Naive B cell (primary cell): ENCODE results near the gene VSTM4. TPM values are rescaled to one million over a fixed set of nuclear protein-coding genes. Genes with fewer than 3 reads are reported as not detected.

Experiments
- ATAC-seq, 2 donors: fragments of 150-1000 bp; cut with Tn5 transposase; 2 replicates each; pipeline ENCODE4 v1.10.0; 2021; ENCODE audit warnings: low read depth in 2 of 2, mild to moderate bottlenecking in 2 of 2, moderate library complexity in 2 of 2
- DNase-seq: peaks from one replicate; pipeline ENCODE4 v3.0.0; 2022
- H3K27ac Mint-ChIP-seq, 6 donors: one replicate each; pipeline ENCODE4 v1.8.0; 2020 to 2022; ENCODE audit warnings: mild to moderate bottlenecking in 6 of 6, mixed read lengths in 6 of 6, moderate library complexity in 5 of 6, inconsistent platforms in 2 of 6
- H3K27me3 Mint-ChIP-seq, 3 donors: one replicate each; pipeline ENCODE4 v1.8.0; 2021 to 2022; ENCODE audit warnings: mixed read lengths in 3 of 3, mild to moderate bottlenecking in 1 of 3
- H3K36me3 Mint-ChIP-seq, 2 donors: one replicate each; pipeline ENCODE4 v1.8.0; 2020 to 2022; ENCODE audit warnings: mixed read lengths in 2 of 2, inconsistent platforms in 1 of 2, mild to moderate bottlenecking in 1 of 2
- H3K4me1 Mint-ChIP-seq, 3 donors: one replicate each; pipeline ENCODE4 v1.8.0; 2020 to 2022; ENCODE audit warnings: mixed read lengths in 3 of 3, inconsistent platforms in 1 of 3, mild to moderate bottlenecking in 1 of 3, moderate library complexity in 1 of 3
- H3K4me3 Mint-ChIP-seq, 8 donors: one replicate each; pipeline ENCODE4 v1.8.0; 2020 to 2022; ENCODE audit warnings: mild to moderate bottlenecking in 8 of 8, mixed read lengths in 8 of 8, moderate library complexity in 8 of 8, inconsistent platforms in 2 of 8
- H3K9me3 Mint-ChIP-seq, 7 donors: one replicate each; pipeline ENCODE4 v1.8.0; 2020 to 2022; ENCODE audit warnings: mixed read lengths in 7 of 7, mild to moderate bottlenecking in 5 of 7, inconsistent platforms in 2 of 7, moderate library complexity in 1 of 7
- polyA plus RNA-seq, 6 donors: library from polyadenylated mRNA; unstranded; fragments of 300-500 nt; fragmentation: Illumina TruSeq; gene quantifications; one replicate each; pipeline ENCODE4 v1.2.3, GENCODE V29; 2021; ENCODE audit warnings: low read depth in 6 of 6

The VSTM4 gene
- polyA plus RNA-seq, 6 donors from 2014 or later, result 0.04 to 0.17 (median 0.11) TPM; not detected in 3

DNA sequence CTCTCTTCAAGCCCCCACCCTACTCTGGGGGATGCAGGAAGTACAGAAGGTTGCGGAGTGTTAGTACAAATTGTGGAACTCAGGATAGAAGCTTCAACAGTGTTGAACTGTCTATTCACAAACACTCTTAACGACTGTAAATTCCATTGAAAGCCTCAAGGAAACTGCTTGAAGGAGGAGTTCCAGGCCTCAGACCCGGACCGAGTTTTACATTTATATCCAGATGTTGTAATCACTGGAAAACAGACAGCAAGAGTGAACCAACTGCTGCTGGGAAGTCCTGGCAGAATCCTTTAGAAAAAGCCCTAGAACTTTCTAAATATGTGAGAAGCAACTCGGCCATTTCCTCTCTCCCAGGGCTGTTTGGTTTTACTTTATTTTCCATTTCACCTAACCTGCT is 91.6 kb downstream of the VSTM4 start:
- Mint-ChIP-seq H3K9me3 (peaks cover 0 to 17% (median 3%) of the 10 kb centered on the region in 7 donors), H3K27me3 (peaks cover 15 to 20% (median 20%) of the 10 kb centered on the region in 3 donors), H3K4me3 (no peak overlapping the region), H3K4me1 (no peaks in the 10 kb centered on the region), H3K36me3 (peaks cover 5 to 13% of the 10 kb centered on the region in 2 donors), H3K27ac (no peak overlapping the region)
- DNase-seq (no peak), ATAC-seq (no peak)

DNA sequence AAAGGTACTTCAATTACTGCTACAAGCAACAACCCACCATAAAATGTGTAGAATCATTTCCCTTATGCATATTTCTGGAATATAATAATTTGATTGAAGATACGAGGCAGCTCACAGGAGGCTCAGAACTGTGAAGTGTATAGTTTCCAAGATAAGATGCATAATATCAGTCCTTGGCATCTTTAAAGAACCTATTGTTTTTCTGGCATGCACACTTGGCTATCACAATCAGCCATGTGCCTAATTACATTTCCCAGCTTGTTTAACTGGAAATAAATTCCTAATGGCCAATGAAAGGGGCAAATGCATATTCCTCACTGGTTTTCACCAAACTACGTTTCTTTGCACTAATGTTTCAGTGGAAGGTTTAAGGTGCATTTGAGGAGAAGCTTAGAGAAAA is 92.3 kb downstream of the VSTM4 start:
- no peak overlapping the region for H3K27ac Mint-ChIP-seq
- peaks cover 5 to 13% of the 10 kb centered on the region in 2 donors for H3K36me3 Mint-ChIP-seq
- ATAC-seq (no peak), DNase-seq (no peak)
- no peak overlapping the region for H3K4me3 Mint-ChIP-seq
- peaks cover 15 to 22% (median 17%) of the 10 kb centered on the region in 3 donors for H3K27me3 Mint-ChIP-seq
- H3K9me3 Mint-ChIP-seq, result peaks cover 0 to 17% (median 3%) of the 10 kb centered on the region in 7 donors
- no peaks in the 10 kb centered on the region for H3K4me1 Mint-ChIP-seq

DNA sequence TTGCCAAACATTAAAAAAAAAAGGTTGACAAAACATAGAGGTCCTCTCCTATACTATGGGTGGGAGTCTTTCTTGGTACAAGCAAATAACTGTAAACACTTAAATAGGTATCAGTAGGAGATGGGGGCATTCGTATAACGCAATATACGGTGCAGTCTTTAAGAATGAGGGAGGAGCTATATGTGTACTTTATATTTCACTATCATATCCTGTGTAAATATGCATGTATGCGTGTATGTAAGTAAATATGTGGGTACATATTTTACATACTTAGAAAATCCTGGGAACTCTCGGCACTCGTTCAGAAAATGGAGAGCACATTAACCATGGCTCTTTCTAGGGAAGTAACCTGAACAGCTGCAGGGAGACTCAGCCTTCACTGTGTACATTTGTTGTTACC is 93.6 kb downstream of the VSTM4 start:
- Mint-ChIP-seq H3K9me3 (peaks cover 0 to 17% (median 3%) of the 10 kb centered on the region in 7 donors), H3K27ac (no peak overlapping the region), H3K27me3 (peaks cover 8 to 29% (median 29%) of the 10 kb centered on the region in 3 donors), H3K4me1 (no peaks in the 10 kb centered on the region), H3K36me3 (peaks cover 5 to 13% of the 10 kb centered on the region in 2 donors), H3K4me3 (no peak overlapping the region)
- no peak for ATAC-seq
- DNase-seq, result no peak

DNA sequence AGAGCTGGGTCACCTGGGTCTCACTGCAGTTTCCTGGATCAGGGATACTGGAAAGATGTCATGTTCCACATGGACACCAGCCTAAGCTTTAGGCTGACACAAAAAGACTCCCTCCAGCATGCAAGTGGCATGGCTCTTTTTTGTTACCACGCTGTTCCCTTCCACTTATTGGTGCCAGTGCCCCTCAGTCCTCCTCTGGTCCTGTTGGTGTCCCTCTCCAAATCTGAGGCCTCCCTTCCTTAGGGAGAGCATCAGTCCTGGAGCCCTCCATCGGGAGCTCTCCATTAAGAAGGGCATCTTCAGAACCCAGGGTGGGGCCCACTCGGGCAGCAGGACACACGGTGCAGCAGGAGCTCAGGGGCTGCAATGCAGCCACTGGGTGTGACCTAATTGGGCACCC is 99.6 kb downstream of the VSTM4 start:
- no peak for ATAC-seq
- H3K4me3 Mint-ChIP-seq, result no peak overlapping the region
- H3K9me3 Mint-ChIP-seq, result peaks cover 0 to 17% (median 3%) of the 10 kb centered on the region in 7 donors
- peaks cover 9 to 50% (median 47%) of the 10 kb centered on the region in 3 donors for H3K27me3 Mint-ChIP-seq
- peaks cover 5 to 12% of the 10 kb centered on the region in 2 donors for H3K36me3 Mint-ChIP-seq
- no peak for DNase-seq
- H3K4me1 Mint-ChIP-seq, result no peaks in the 10 kb centered on the region
- no peak overlapping the region for H3K27ac Mint-ChIP-seq

DNA sequence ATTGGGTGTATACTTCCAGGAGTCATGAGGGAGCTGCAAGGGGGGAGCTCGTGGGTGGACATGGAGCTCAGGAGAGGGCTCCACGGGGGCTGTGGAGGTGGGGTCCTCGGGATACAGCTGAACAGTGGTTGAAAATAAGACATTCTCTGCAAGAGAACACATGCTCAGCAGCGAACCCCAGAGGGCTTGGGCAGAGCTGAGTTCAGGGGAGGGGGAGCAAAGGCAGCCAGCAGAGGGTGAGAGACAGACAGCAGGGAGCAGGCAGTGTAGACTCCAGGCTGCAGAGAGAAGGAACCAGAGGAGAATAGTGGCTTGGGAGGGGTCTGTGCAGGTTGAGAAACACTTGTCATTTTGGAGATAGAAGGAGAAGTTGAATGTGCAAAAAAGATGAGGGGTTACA is 102.7 kb downstream of the VSTM4 start:
- H3K36me3 Mint-ChIP-seq, result no peaks in the 10 kb centered on the region
- H3K27ac Mint-ChIP-seq, result no peak overlapping the region
- no peaks in the 10 kb centered on the region for H3K4me1 Mint-ChIP-seq
- ATAC-seq (no peak), DNase-seq (no peak)
- no peaks in the 10 kb centered on the region for H3K9me3 Mint-ChIP-seq
- H3K27me3 Mint-ChIP-seq, result peaks cover 6 to 35% (median 29%) of the 10 kb centered on the region in 3 donors
- peak overlapping the region in 1 of 8 donors; percentile 42 for H3K4me3 Mint-ChIP-seq

DNA sequence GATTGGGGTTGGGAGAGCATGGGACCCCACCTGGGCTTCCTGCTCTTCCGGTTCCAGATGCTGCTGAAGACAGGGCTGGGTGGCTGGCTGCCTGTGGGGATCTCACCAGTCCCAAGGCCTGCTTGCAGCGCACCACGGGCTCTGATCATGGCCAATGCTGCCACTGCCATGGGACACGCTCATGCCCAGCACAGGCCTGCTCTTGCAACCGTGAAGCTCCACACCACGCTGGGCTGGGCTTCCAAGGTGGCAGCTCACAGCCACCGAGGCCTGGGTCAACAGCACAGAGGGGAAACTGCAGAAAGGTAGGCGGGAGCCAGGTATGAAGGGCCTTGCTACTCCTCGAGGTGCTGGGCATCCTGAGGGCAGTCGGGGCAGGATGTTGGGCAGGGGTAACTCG is 103.6 kb downstream of the VSTM4 start:
- no peak for ATAC-seq
- H3K4me1 Mint-ChIP-seq, result no peaks in the 10 kb centered on the region
- no peak overlapping the region for H3K27ac Mint-ChIP-seq
- H3K9me3 Mint-ChIP-seq, result peaks cover 0 to 1% (median 0%) of the 10 kb centered on the region in 7 donors
- H3K27me3 Mint-ChIP-seq, result peaks cover 6 to 26% (median 21%) of the 10 kb centered on the region in 3 donors
- no peak for DNase-seq
- no peaks in the 10 kb centered on the region for H3K36me3 Mint-ChIP-seq
- no peak overlapping the region for H3K4me3 Mint-ChIP-seq

DNA sequence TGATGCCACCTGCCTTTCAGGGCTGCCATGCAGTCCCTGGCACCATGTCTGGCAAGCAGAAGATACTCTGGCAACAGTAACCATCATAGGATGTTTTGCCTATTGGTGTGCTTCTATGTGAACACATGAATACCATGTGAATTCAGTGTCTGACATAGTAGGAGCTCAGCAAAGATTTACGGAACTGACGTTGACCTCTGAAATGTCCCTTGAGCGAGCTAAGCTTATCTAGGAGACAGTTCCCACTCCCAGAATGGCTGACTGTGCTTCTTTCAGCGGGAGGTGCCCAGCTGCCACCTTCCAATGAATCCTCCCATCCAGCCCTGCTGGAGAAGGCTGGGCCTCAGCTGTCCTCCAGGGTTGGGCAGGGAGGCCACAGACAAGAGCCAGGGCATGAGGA is 104.5 kb downstream of the VSTM4 start:
- H3K36me3 Mint-ChIP-seq, result no peaks in the 10 kb centered on the region
- ATAC-seq (no peak), DNase-seq (no peak)
- H3K27ac Mint-ChIP-seq, result no peak overlapping the region
- H3K27me3 Mint-ChIP-seq, result peaks cover 6 to 23% (median 18%) of the 10 kb centered on the region in 3 donors
- H3K9me3 Mint-ChIP-seq, result peaks cover 0 to 2% (median 0%) of the 10 kb centered on the region in 7 donors
- H3K4me1 Mint-ChIP-seq, result no peaks in the 10 kb centered on the region
- H3K4me3 Mint-ChIP-seq, result no peak overlapping the region

DNA sequence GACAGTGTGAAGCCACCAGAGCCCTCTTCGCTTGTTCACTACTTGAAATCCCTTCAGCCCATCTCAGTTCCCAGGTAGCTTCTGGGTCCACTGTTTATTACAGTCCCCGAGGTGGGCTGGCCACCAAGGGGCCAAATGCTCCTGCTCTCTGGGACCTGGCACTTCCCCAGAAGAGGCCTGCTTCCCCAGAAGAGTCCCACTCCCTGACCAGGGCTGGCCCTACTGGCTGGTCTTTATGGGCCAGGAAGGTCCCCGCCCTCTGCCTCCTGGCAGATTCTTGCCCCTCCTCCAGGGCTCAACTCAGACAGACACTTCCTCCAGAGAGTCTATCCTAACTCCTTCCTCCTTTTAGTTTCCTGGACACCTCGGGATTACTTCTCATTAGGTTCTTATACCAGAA is 105.0 kb downstream of the VSTM4 start:
- no peaks in the 10 kb centered on the region for H3K4me1 Mint-ChIP-seq
- no peaks in the 10 kb centered on the region for H3K36me3 Mint-ChIP-seq

DNA sequence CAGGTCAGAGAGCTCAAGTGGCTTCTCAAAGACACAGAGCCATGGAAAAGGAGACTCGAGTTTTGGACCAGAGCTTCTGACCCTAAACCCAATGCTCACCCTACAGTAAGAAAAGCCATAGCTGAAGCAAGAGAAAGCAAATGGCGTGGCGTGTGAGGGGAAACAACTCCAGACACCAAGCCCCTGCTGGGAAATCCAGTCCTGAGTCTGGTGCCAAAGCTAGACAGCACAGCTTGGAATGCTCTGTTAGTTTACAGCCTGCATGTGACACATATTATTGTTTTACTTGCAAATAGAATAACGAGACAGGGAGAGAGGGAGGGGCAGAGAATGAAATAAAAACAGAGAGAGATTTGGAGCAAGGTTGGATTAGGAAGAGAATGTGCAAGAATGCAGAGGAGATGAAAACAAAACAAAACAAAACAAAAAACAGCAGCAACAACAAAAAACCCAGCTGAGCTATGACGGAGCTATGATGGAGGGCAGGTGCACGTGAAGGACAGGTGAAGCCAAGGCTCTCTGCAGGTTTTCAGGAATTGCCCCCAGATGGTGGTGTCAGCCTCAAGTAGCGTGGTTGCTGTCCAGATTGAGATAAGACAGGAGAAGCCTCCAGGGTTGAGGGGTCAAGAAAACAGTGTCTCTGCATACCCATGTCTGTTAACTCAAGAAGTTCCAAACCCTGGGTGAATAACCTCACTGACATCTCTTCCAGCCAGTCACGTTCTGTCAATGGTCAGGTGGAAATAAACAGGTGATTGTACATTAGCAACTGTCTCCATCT is 105.9 kb downstream of the VSTM4 start:
- Mint-ChIP-seq H3K4me3 (no peak overlapping the region), H3K27ac (peak overlapping the region in 1 of 6 donors; percentile 50), H3K4me1 (no peaks in the 10 kb centered on the region), H3K27me3 (peaks cover 1 to 16% (median 12%) of the 10 kb centered on the region in 3 donors), H3K36me3 (no peaks in the 10 kb centered on the region), H3K9me3 (peaks cover 0 to 13% (median 0%) of the 10 kb centered on the region in 7 donors)
- DNase-seq, result no peak
- ATAC-seq, result no peak

More for the DNA sequence above, 105.0 kb downstream of the VSTM4 start:
- H3K27ac Mint-ChIP-seq, result no peak overlapping the region
- DNase-seq (no peak), ATAC-seq (no peak)
- peaks cover 6 to 23% (median 18%) of the 10 kb centered on the region in 3 donors for H3K27me3 Mint-ChIP-seq
- H3K4me3 Mint-ChIP-seq, result no peak overlapping the region
- H3K9me3 Mint-ChIP-seq, result peaks cover 0 to 8% (median 0%) of the 10 kb centered on the region in 7 donors

DNA sequence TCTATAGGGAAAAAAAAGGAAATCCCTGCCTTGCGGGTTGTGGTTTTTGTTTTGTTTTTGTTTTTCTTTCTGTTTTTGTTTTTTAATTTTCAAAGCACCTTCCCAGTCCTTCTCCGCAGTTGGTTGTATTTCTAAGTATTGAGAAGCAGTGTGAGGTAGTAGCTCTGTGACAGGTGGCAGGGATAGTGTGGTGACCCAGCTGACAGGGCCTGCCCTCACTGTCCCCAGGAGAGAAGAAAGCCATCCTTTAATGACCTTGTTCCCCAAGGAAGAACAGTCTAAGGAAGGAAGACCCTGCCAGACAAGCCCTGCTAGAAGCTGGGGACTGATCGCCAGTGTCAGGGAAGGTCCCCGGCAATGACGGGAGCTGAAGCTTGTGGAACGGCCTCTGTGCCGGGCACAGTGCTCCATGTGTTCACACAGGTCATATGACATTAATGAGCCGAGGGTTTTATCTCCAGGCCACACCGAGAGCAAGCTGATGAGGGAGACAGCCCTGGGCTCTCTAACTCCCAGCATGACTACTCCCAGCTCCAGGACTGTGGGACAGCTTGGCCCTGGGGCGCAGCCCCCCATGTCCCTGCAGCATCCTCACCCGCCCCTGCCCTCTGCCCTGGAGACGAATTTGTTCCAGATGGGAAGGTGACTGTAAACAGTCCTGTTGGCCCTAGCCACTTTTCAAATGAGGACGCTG is 106.7 kb downstream of the VSTM4 start:
- H3K27me3 Mint-ChIP-seq, result peaks cover 0 to 12% (median 12%) of the 10 kb centered on the region in 3 donors
- ATAC-seq (no peak), DNase-seq (no peak)
- no peaks in the 10 kb centered on the region for H3K4me1 Mint-ChIP-seq
- H3K27ac Mint-ChIP-seq, result peak overlapping the region in 3 of 6 donors; percentile 20 to 66 (median 43)
- H3K9me3 Mint-ChIP-seq, result peaks cover 0 to 13% (median 0%) of the 10 kb centered on the region in 7 donors
- H3K36me3 Mint-ChIP-seq, result no peaks in the 10 kb centered on the region
- no peak overlapping the region for H3K4me3 Mint-ChIP-seq

DNA sequence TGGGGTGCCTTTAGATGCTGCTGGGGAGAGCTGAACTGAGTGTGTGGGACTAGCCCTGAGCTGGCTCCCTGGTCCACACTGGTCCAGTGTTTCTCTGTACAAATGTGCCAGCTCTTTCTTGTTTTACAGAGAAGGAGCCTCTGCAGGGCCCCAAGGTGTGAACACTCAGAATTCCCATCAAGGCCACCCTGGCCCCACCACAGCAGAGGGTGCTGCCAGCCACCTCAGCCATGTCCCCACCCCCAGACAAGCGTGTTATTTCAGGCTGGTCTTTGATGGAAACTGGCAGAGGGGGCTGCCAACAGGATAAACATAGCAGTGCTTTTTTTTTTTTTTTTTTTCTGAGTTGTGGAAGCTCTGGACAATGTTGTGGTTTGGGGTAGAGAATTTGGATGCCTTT is 107.2 kb downstream of the VSTM4 start:
- Mint-ChIP-seq H3K4me1 (no peaks in the 10 kb centered on the region), H3K27me3 (peaks cover 0 to 12% (median 7%) of the 10 kb centered on the region in 3 donors), H3K4me3 (no peak overlapping the region), H3K36me3 (no peaks in the 10 kb centered on the region), H3K27ac (peak overlapping the region in 1 of 6 donors; percentile 20), H3K9me3 (peaks cover 0 to 13% (median 0%) of the 10 kb centered on the region in 7 donors)
- ATAC-seq (no peak), DNase-seq (no peak)

DNA sequence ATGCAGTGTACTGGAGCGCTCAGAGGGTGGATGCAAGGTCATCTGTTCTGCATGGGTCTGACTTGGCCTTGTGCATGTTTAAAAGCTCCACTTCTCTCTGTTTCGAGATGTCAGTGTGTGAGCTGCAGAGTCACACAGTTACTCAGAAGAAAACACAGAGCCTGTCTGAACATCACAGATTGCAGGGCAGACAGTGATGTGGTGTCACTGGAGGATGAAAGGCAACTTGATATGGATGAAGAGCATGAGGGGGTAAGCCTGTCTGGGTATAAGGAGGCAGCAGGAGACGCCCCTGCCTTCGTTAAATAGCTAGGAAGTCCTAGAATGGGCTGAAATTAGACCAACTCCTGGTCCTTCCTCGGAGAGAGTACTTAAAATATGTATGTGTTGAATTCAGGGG is 108.2 kb downstream of the VSTM4 start:
- H3K4me1 Mint-ChIP-seq, result no peaks in the 10 kb centered on the region
- H3K9me3 Mint-ChIP-seq, result peaks cover 0 to 13% (median 0%) of the 10 kb centered on the region in 7 donors
- H3K36me3 Mint-ChIP-seq, result no peaks in the 10 kb centered on the region
- peak overlapping the region in 1 of 6 donors; percentile 62 for H3K27ac Mint-ChIP-seq
- H3K27me3 Mint-ChIP-seq, result peaks cover 0 to 4% (median 0%) of the 10 kb centered on the region in 3 donors
- no peak for DNase-seq
- ATAC-seq, result no peak
- no peak overlapping the region for H3K4me3 Mint-ChIP-seq

DNA sequence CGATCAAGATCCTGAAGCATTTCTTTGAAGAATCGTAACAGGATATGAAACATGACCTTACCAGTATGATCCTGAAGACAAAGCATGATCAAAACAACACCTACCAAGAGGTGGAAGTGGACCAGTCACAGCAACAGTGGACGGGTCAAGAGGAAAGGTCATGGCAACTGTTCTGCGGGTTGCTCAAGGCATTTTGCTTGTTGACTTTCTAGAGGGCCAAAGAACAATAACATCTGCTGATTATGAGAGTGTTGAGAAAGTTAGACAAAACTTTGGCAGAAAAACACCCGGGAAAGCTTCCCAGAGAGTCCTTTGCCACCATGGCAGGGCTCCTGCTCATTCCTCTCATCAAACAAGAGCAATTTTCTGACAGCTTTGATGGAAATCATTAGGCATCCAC is 110.1 kb downstream of the VSTM4 start:
- no peak for ATAC-seq
- H3K36me3 Mint-ChIP-seq, result no peaks in the 10 kb centered on the region
- no peak for DNase-seq
- no peak overlapping the region for H3K27ac Mint-ChIP-seq
- H3K4me1 Mint-ChIP-seq, result peaks cover 0 to 3% (median 0%) of the 10 kb centered on the region in 3 donors
- H3K9me3 Mint-ChIP-seq, result peaks cover 0 to 13% (median 0%) of the 10 kb centered on the region in 7 donors
- no peak overlapping the region for H3K4me3 Mint-ChIP-seq
- H3K27me3 Mint-ChIP-seq, result peaks cover 0 to 9% (median 5%) of the 10 kb centered on the region in 3 donors
